AG04450 (cell line): Measurements from ENCODE around the gene CPNE2. TPM values are rescaled to one million over a fixed set of nuclear protein-coding genes. Genes with fewer than 3 reads are reported as not detected.

Experiments
- CTCF ChIA-PET: fragments of 300-600, 350-600 bp; formaldehyde crosslinking; extraction: SDS; loops from one replicate; lab custom pipeline; 2022; ENCODE audit warnings: antibody characterized with exemption, inconsistent platforms; lab: Charles Lee
- POLR2A ChIA-PET: fragments of 350-600 bp; formaldehyde crosslinking; extraction: SDS; loops from one replicate; lab custom pipeline; 2021; ENCODE audit warnings: antibody characterized with exemption, inconsistent platforms; lab: Yijun Ruan, JAX
- DNase-seq: peaks from one replicate; pipeline ENCODE4 v3.0.0-alpha.2; 2011; ENCODE audit warnings: low read depth, low spot score
- H3K27ac ChIP-seq: one replicate; pipeline ENCODE4 v1.5.1; 2012; ENCODE audit warnings: low read depth, low read length, control low read depth
- H3K27me3 ChIP-seq: one replicate; pipeline ENCODE4 v1.6.0; 2012; ENCODE audit warnings: low read length; ENCODE audit not compliant: control insufficient read depth, insufficient read depth
- H3K4me3 ChIP-seq: 2 replicates; pipeline ENCODE4 v1.5.1; 2011; ENCODE audit warnings: mild to moderate bottlenecking, low read depth, low read length, control low read depth
- H3K9me3 ChIP-seq: 2 replicates; pipeline ENCODE4 v1.5.1; 2012; ENCODE audit warnings: low read length; ENCODE audit not compliant: control insufficient read depth, insufficient read depth
- CTCF ChIP-seq: IDR thresholded peaks from 2 replicates; pipeline ENCODE4 v1.5.1; 2011; ENCODE audit warnings: low read depth, low read length, control low read depth, inconsistent platforms
- polyA plus RNA-seq: library from polyadenylated mRNA; depleted of rRNA; stranded (reverse); fragments of >200 nt; gene quantifications from 2 replicates; pipeline ENCODE4 v1.2.3, GENCODE V29; 2011

CPNE2 gene
- polyA plus RNA-seq, 1 experiment: 26.2 TPM

- Histone ChIP-seq H3K4me3 (no peak overlapping the region), H3K9me3 (no peaks in the 10 kb centered on the region), H3K27me3 (no peaks in the 10 kb centered on the region), H3K27ac (no peak overlapping the region)
- no peak for TF ChIP-seq CTCF
- CTCF ChIA-PET: interaction anchor here (0.6 to 2.0 kb wide), 2 partner anchors 10 to 19 kb away, joined by 3 to 18 read pairs; partner anchors contain the start of gene CPNE2
- DNase-seq: no peak
- POLR2A ChIA-PET: no interaction called here
Observed at GRCh38 chr16:57102888-57103851, 10.8 kb downstream of the CPNE2 start.

- CTCF ChIA-PET: interaction anchor here (2.3 kb wide), 1 partner anchor 12 kb away, joined by 10 read pairs; the partner anchor contains the start of gene CPNE2
- DNase-seq: no peak
- no peak for TF ChIP-seq CTCF
- no peaks in the 10 kb centered on the region for H3K9me3 ChIP-seq
- no peak overlapping the region for H3K27ac ChIP-seq
- POLR2A ChIA-PET: no interaction called here
- H3K27me3 ChIP-seq: no peaks in the 10 kb centered on the region
- H3K4me3 ChIP-seq: no peak overlapping the region
Observed at GRCh38 chr16:57104706-57105105, 12.3 kb downstream of the CPNE2 start.

DNA sequence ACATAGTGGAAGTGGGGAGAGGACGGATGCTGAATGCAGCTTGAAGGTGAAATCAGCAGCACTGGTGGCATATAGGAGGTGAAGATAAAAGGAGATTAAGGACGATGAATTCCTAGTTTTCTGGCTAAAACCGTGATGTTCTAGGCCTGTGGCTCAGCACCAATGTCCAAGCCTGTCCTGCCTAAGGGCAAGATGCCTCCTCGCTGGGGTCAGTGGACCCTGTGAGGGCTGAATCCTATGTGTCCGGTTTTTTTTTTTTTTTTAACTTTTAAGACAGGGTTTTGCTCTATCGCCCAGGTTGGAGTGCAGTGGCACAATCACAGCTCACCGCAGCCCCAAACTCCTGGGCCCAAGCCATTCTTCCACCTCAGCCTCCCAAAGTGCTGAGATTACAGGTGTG, 12.8 kb downstream of the CPNE2 start:
- TF ChIP-seq CTCF: no peak
- DNase-seq: no peak
- H3K27me3 ChIP-seq: no peaks in the 10 kb centered on the region
- no peaks in the 10 kb centered on the region for H3K9me3 ChIP-seq
- no peak overlapping the region for H3K27ac ChIP-seq
- POLR2A ChIA-PET: no interaction called here
- CTCF ChIA-PET: interaction anchor here (2.3 kb wide), 1 partner anchor 13 kb away, joined by 10 read pairs; the partner anchor contains the start of gene CPNE2
- H3K4me3 ChIP-seq: no peak overlapping the region

- ChIA-PET CTCF (interaction anchor here (1.0 to 2.3 kb wide), 2 partner anchors 14 to 310 kb away, joined by 3 to 10 read pairs; partner anchors contain the start of gene CPNE2), POLR2A (interaction anchor here (0.6 kb wide), 1 partner anchor 244 kb away, joined by 4 read pairs; no protein-coding TSS in a partner anchor)
- H3K4me3 ChIP-seq: no peak overlapping the region
- no peaks in the 10 kb centered on the region for H3K27me3 ChIP-seq
- no peaks in the 10 kb centered on the region for H3K9me3 ChIP-seq
- no peak for DNase-seq
- no peak for TF ChIP-seq CTCF
- H3K27ac ChIP-seq: no peak overlapping the region
Observed at GRCh38 chr16:57106767-57107166, 14.4 kb downstream of the CPNE2 start.
